GM21528 (cell line): ENCODE results near the gene APOBEC3G.

Experiments used
- ATAC-seq: cut with Tn5 transposase; IDR thresholded peaks from one replicate; pipeline ENCODE4 v1.9.1; 2021; ENCODE audit warnings: mild to moderate bottlenecking, moderate library complexity; ENCODE audit not compliant: unreplicated experiment, low FRiP score

APOBEC3G gene

GRCh38 chr22:39090426-39091064, 13.5 kb downstream of the APOBEC3G start:
- ATAC-seq, result no peak

GRCh38 chr22:39091126-39092081, 14.3 kb downstream of the APOBEC3G start:
- ATAC-seq, result no peak

GRCh38 chr22:39092111-39092862, 15.2 kb downstream of the APOBEC3G start:
- ATAC-seq, result no peak

- ATAC-seq, result no peak
These were observed 17.8 kb downstream of the APOBEC3G start for GRCh38 chr22:39094717-39095389.

GRCh38 chr22:39095971-39096370, 18.9 kb downstream of the APOBEC3G start:
- ATAC-seq, result no peak

- no peak for ATAC-seq
These were observed 20.3 kb downstream of the APOBEC3G start, which contains the start of gene APOBEC3H for GRCh38 chr22:39097098-39098020. Gene APOBEC3H (plus strand): TSS chr22:39097244. CDS start chr22:39100279, 3,035 bp downstream.

GRCh38 chr22:39098026-39098425, 21.0 kb downstream of the APOBEC3G start:
- ATAC-seq, result no peak

- no peak for ATAC-seq
These were observed 21.5 kb downstream of the APOBEC3G start for GRCh38 chr22:39098576-39098975.

- no peak for ATAC-seq
These were observed 24.2 kb downstream of the APOBEC3G start for GRCh38 chr22:39101226-39101625.

- no peak for ATAC-seq
These were observed 26.4 kb downstream of the APOBEC3G start for GRCh38 chr22:39103431-39103830.

- ATAC-seq, result no peak
These were observed 29.3 kb downstream of the APOBEC3G start for GRCh38 chr22:39106326-39106725.

- ATAC-seq, result no peak
These were observed 31.4 kb downstream of the APOBEC3G start for GRCh38 chr22:39108487-39108886.

- no peak for ATAC-seq
These were observed 32.3 kb downstream of the APOBEC3G start for GRCh38 chr22:39109361-39109760.

- ATAC-seq, result no peak
These were observed 33.8 kb downstream of the APOBEC3G start for GRCh38 chr22:39110631-39111561.

- no peak for ATAC-seq
These were observed 37.0 kb downstream of the APOBEC3G start for GRCh38 chr22:39114112-39114511.

- no peak for ATAC-seq
These were observed 38.5 kb downstream of the APOBEC3G start for GRCh38 chr22:39115570-39115969.

GRCh38 chr22:39115977-39116621, 39.0 kb downstream of the APOBEC3G start:
- no peak for ATAC-seq
